Pons (tissue), 1 donor: ENCODE results near the gene ERCC6L2.

Source experiments
- DNase-seq: peaks from one replicate; pipeline ENCODE4 v3.0.0-alpha.2; 2016; ENCODE audit warnings: low spot score

ERCC6L2 gene

DNA sequence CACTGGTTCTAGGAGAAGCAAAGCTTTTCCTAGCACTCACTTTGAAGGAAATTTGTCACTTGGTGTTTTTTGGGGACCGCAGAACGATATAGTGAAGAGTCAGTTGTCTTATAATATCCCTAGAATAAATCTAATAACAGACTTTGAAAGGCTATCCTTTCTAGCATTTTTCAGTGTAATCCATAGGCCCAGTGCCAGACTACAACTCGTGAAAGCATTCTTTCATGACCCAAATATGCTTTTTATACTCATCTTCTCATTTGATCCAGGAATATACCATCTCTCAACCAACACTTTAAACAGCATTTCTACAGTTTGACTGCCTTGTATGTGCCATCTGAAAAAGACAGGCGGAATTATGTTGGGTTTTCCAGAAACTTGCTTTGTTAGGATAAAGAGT lies 104.0 kb downstream of the ERCC6L2 start:
- no peak for DNase-seq

DNA sequence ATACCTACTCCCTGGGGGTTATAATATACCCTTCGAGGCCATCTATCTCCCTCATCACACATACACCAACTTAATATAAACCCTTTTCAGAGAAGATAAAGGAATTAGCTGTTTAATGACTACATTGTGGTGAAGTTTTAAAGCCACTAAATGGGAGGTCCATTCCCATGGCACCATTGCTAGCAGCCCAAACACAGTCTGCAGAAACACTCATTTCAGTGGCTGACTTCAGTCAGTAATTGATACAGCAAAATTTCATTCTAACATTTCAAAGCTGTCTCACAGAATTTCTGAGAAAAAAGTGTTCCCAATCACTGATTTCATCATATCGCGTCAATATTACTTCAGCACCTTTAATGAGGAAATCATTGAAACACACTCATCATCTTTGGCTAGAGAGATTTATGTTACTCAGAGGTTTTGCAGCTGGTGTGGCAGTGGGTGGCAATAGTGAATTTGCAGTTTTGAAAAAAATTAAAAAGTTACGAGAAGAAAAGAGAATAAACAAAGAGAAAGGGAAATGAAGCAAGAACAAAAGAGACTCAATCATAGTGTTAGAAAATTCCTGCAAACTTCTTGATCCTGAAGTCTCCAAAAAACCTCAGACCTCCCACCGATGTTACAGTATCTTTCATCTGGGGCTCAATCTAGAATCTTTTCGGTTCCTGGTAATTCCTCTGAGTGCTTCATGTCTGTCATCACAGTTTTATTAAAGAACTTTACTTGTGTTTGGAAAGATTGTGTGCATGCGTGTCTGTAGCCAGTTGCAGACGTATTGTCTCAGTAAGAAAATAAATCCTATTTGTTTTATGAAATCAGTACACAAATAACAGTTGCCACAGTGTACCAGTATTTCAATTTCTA lies 105.0 kb downstream of the ERCC6L2 start:
- DNase-seq, result no peak

DNA sequence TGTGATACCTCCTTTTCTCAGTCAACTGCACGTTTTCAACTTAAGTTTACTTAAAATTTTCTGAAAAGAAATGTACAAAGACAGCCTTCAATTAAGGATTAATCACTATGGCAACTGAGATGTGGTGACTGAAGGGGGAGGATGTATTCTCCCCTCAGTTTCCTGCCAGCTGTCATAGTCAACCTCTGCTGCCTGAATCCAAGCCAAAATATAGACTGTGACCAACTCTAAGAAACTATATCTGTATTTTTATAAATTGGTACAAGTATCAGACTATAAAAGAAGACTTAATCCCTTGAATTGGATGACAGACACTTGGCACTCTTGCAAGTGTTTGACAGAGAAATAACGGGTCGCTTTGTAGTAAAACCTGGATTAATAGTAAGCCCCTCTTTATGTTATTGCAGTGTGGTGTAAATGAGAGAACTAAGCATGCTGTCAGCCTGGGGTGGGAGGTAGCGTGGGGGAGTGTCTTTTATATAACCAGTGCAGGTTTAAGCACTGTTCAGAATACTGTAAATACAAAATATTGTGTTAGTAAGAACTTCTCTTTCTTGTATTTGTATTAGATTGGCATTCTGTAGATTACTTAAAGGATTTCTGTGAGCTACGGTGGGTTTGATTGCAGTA lies 106.4 kb downstream of the ERCC6L2 start:
- no peak for DNase-seq

DNA sequence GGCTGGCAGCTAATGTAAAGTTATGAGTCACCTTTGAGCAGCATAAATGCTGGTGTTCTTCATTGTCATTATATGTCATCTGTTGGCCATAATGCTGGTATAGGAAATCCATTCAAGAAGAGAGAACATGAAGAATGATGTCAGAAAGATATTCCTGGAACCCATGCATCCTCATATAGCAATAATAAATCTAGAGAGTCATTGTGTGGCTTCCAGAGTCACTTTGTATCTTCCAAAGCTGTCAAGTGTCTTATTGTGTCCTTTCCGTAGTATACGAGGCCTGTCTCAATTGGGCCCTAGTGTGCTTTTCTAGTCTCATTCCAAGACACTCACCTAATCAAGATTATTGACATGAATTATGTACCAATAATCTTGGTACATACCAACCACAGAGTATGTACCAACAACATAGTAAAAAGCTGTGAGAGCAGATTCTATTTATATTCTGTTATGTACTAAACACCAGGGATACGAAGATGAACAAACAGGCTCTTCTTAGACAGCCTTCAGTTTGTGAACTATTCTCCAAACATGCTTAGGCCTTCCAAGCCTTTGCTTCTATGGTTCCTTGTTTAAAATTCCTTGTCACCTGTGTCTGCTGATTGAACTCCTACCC lies 110.1 kb downstream of the ERCC6L2 start:
- no peak for DNase-seq

DNA sequence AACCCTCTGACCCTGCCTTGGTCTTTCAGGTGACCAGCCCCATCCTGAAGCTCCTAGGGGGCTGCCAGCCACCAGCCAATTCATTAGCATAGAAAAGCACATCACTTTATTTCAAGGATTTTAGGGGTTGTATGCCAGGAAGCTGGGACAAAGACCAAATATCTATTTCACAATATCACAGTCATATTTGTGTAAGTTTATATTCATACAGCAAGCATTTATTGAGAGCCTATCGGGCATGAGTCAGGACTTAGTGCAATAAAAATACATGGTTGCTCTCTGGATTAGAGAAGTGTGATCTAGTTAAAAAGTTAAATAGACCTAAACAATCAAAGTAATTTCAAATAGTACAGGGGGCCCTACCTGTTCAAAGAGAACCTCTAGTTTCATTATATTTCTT lies 113.8 kb downstream of the ERCC6L2 start:
- no peak for DNase-seq

DNA sequence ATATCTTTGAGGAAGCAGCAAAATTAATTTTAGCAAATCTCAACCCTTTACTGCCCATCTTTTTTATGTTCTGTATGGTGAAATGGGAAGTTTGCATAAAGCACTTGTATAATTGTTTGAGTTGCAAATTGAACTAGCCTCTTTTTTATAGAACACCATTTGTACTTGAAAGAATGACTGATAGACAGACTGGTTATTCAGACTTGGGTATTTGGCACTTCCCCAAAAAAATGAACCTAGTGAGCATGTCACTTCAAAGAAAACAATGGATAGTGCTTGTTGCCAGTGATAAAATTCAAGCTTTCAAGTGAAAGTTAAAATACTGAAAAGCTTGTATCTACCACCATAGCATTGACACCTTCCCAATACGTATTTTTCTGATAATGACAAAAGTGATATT lies 115.8 kb downstream of the ERCC6L2 start:
- peak; percentile 50 for DNase-seq

DNA sequence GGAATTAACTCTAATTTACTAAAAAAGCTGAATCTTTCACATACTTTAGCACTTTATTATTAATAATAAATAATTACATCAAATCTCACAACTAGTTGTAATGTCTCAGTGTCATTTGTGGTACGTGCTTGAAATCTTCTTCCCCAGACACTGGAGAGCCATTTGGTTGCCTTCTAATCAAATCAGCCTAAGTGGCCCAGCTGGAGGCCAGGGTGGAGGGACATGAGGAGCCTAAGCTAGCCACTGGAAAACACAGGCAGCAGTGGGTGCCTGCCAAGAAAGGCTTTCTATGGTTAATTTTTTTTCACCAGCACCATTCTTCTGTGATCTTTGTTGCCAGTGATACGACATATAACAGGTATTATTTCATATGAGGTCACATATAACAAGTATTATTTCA lies 117.0 kb downstream of the ERCC6L2 start:
- DNase-seq, result no peak

DNA sequence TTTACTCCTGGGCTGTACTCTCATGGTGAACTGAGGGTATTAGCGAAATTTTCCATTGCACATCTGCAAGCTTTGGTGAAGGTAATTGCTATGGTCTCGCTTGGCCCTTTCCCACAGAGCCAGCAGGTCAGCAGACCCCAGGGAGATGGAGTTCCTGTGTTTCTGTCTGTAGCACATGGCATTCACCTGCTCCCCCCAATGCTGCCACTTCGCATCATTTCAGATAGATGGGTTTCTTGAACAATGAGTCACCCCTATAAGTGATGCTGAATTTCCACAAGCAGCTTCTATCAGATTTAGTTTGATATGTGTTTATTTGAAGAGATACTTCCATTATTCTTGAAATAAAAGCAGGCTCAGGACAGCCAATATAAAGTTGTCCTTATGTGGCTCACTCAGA lies 117.8 kb downstream of the ERCC6L2 start:
- DNase-seq, result no peak

DNA sequence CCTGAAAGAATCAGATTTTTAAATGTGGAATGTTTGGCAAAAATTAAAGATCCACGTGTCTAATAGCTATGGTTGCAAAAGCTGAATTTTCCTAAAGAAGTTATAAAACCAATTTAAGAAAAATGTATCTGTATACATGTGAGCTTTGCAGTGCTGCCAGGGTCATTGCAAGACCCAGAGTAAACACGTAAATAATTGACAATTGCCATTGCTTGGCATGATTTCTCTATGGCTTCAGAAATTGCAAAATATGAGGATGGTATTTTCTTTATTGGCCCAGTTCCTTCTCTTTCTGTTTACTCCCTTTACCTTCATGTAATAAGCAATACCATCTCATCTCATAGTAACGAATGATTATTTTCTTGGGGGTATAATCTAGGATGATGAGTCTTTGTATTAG lies 123.9 kb downstream of the ERCC6L2 start:
- DNase-seq, result no peak

DNA sequence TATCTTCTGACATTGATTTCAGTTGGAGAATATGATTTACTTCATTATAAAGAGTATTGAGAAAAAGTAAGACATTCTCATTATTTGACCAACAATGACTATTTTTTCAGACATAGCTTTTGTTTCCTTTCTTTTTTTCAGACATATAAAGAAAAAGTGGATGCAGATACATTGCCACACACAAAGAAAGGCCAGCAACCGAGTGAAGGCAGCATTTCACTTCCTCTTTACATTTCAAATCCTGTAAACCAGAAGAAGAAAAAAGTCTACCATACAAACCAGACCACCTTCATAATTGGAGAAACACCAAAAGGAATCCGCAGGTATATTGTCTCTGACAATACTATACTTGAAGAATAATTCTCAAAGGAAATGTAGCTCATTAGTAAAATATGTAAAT lies 128.9 kb downstream of the ERCC6L2 start:
- no peak for DNase-seq

DNA sequence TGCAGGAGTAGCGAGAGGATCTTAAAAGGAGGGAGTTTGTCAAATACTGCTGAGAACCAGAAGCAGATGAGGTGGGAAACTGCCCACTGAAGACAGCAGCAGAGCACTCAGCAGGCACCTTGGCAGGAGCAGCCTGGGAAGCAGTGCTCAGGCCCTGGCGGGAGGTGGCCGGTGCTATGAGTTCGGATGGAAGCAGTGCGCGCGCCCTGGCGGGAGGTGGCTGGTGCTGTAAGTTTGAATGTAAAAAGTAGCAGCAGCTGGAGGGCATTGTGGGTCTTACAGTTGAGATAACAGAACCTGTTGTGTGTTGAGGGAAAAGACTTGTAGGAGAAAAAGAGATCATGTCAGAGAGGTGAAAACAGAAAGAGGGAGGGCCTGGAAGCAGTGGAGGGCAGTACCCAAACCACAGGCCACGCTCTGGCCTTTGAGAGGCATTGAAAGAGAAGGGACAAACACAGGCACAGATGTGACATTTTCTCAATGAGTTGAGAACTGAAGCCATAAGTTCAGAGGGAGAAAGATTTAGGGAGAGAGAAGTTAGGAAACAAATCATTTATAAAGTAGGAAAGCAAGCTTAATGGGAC lies 130.9 kb downstream of the ERCC6L2 start:
- DNase-seq, result no peak

DNA sequence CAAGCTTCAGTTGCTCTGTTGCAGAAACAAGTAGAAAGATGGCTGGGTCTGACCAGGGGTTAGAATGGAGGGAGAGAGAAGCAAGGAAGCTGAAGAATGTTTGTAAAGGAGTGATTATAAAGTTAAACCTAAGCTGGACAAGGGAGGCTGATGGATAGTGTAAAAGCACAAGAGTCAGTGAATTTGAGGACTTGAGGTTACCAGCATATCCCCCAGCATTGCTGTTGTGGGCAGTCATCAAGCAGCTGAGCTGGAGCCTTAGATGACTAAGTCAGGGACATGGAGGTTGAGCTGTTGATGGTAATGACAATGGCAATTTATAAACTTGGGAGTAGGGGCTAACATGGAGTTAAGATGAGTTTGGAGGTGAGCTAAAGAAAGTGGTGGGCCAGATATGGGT lies 131.5 kb downstream of the ERCC6L2 start:
- no peak for DNase-seq

DNA sequence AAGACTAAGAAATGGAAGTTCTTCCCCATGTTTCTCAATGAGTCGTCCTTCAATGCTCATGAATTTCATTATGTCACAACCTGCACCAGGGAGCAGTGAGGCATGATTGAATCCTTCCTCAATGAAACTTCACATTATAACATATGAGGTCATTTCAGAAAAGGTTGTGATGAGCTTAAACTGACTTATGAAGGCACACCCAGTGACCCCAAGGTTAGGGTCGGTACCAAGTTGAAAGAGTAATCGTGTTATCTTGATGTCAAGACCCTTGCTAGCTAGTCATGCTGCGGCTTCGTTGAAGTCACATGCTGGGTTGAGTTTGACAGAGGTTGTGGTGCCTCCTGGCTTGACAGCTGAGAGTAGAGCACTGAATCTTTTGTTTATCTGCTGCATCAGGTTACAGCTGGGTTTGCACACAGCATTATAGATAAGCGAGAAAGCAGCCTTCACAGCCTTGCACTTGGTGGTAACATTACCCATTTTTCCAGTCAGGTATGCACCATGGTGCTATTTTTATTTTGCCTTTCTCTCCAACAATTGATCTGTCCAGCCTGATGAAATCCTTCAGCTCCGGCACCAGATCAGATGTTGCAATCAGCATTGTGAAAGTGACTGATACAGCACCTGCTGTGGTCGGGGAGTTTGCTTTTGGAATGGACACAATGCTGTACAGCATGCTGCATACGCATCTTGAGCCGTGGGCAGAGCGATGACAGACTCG lies 133.2 kb downstream of the ERCC6L2 start:
- no peak for DNase-seq

DNA sequence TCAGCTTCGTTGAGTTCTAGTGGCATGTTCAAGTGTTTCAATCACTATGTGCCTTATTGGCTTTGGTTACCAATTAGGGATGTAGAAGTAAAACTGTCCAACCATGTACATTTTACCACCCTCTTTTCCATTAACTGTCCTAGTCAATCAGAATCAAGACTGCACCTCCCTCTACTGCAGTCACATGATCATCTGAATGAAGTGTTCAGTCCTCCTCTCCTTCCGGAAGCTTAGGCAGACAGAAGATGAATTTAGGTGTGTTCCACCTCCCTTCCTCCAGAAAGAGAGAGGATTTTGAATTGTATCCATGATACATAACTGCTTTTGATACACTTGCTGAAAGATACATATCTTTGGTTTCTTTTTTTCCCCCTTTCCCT lies 133.7 kb downstream of the ERCC6L2 start:
- DNase-seq, result no peak

DNA sequence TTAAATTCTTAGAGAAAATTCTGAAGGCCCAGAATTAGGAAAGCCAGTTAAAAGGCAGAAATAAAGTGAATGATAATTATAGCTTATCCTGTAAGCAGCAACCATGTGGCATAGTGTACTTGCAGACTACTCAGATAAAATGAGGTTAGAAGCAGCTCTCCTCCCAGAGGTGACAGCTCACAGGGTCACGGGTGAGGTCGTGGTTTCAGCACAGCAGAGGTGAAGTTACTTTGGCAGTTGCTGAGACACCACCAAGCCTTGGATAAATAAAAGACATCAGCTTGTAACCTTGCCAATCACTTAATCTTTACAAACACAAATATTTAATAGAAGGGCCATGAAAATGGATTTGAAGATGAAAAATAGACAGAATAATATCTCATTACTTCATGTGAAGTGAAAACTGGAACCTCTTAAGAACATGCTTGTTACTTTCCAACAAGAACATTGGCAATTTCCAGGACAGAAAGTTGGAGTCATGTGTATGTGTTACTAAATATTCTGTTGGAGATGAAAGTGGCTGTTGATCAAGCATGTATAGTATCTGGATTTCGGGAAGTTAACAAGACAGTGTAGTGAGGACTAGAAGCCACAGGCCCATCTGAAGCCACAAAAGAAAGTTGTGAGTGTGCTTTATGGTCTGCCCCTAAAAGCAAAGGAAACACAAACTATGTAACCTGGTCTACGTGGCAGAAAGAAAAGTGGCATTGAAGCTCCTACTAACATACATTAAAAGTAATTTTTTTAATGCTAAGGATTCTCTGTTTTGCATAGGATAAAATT lies 134.4 kb downstream of the ERCC6L2 start:
- DNase-seq, result no peak

DNA sequence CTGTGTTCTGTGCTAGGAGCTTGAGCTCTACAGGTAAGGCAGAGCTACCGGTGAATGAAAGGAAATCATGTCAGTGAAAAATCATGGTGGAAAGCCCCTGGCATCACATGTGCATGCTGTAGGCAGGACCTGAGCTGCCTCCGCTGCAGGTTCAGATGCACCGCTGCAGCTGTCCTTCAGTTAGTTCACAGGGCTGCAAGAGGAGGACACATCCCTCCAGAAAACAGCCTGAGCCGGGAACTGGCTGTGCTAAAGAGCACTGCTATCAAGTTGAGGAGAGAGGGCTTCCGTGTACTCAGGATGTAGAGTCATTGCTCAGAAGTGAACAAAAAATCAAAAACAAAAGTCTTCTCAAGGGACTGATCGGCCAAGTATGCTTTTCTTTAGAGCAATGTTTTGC lies 138.6 kb downstream of the ERCC6L2 start:
- DNase-seq, result no peak

DNA sequence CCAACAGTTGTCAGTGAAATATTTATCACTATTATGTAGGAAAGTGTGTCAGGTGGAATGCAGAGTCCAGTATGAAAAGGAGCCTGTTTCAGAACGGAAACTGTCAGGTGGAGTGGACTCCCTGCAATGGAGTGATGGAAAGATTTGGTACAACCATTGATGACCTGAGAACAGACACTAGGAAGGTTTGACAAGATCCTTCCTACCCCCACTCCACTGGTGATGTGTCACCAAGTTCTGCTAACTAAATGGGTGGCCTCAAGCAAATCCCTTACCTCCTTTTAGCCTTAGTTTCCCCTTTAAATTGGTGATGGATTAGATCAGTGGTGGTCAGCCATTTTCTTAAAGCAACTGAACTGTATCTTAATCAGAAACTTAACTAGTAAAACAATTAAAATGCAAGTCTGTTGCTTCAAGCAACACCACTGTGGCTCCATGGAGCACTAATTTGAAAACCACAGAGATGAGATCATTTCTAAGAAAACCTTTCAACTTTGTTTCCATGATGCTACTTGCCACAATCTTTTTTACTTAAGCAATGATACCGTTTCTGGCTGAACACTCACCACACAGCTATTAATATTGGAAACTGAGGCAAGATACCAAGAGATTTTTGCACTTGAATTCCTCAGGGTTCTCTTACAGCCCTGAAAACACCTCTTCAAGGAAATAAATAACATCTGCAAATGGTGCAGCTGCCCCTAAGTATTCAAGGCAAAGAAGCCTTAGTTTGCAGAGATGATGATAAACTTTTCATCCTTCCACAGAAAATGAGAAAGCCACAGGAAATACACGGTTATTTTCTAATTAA lies 140.6 kb downstream of the ERCC6L2 start:
- DNase-seq, result no peak
